ENCODE data around the gene CBARP.
A peak's percentile ranks its signal among the peaks of the same experiment; 100 is the strongest.

The CBARP gene

GRCh38 chr19:1269065-1269477 is 31.3 kb upstream of the CBARP start, which contains the start of gene CIRBP (continued):
- TF ChIP-seq ZBTB26 (tag by site-specific recombination; optimal IDR thresholded peaks at IDR 0.05) (peak; percentile 81), ZSCAN5A (tag by site-specific recombination; IDR thresholded peaks at IDR 0.05) (no peak)

- CTCF ChIA-PET: interaction anchor here (0.6 to 11.3 kb wide), 8 partner anchors 10 to 299 kb away, joined by 3 to 299 read pairs (median 4); no protein-coding TSS in a partner anchor
- Histone ChIP-seq H3K4me1 (ENCODE audit: control insufficient read depth, insufficient read depth, low read length) (peaks cover 20% of the 10 kb centered on the region), H3K4me3 (ENCODE audit: low read depth, low read length) (no peak overlapping the region), H3K9me3 (ENCODE audit: control insufficient read depth, insufficient read depth, low read depth, low read length) (no peaks in the 10 kb centered on the region), H3K36me3 (ENCODE audit: control insufficient read depth in 2 of 2, insufficient read depth in 1 of 2, low read length in 2 of 2) (peaks cover 4 to 37% of the 10 kb centered on the region in 2 experiments; a peak in 2 of 3 replicates), H3K27ac (ENCODE audit: extremely low read depth, low read depth, low read length) (no peak overlapping the region; the same call in 1 of the 2 replicates)
- POLR2A ChIA-PET: interaction anchor here (0.5 to 7.7 kb wide), 68 partner anchors 9 to 530 kb away, joined by 3 to 407 read pairs (median 5); partner anchors contain the start of genes ABCA7, ATP5F1D, CNN2 and GPX4
- peak; percentile 63 for TF ChIP-seq ZFHX2 (tag by site-specific recombination; conservative IDR thresholded peaks at IDR 0.05)
- TF ChIP-seq ZNF747 (tag by site-specific recombination; IDR thresholded peaks at IDR 0.05): 0 out of 2 replicates have a peak, but pooled peaks have one; percentile 53
- TF ChIP-seq ZNF239 (tag by site-specific recombination; IDR thresholded peaks at IDR 0.05): no peak
- 0 out of 2 replicates have a peak, but pooled peaks have one; percentile 28 for TF ChIP-seq KLF7 (tag by site-specific recombination; IDR thresholded peaks at IDR 0.05; ENCODE audit: borderline replicate concordance)
- TF ChIP-seq ZNF211 (tag by site-specific recombination; IDR thresholded peaks at IDR 0.05; ENCODE audit: low read depth): no peak
- no peak for TF ChIP-seq ZNF280C (tag by site-specific recombination; IDR thresholded peaks at IDR 0.05)
- TF ChIP-seq GLIS2 (tag by site-specific recombination; IDR thresholded peaks at IDR 0.05): no peak
- TF ChIP-seq ZNF585B (tag by site-specific recombination; IDR thresholded peaks at IDR 0.05): no peak
- TF ChIP-seq ZNF133 (tag by site-specific recombination; IDR thresholded peaks at IDR 0.05): 0 out of 2 replicates have a peak, but pooled peaks have one; percentile 23
- TF ChIP-seq ZNF121 (tag by site-specific recombination; IDR thresholded peaks at IDR 0.05): no peak
- TF ChIP-seq ZNF335 (tag by site-specific recombination; conservative IDR thresholded peaks at IDR 0.05): peak; percentile 63
- no peak for TF ChIP-seq ZNF23 (tag by site-specific recombination; IDR thresholded peaks at IDR 0.05; ENCODE audit: borderline replicate concordance)
- no peak for TF ChIP-seq ZNF704 (tag by site-specific recombination; IDR thresholded peaks at IDR 0.05)
- TF ChIP-seq ZNF391 (tag by site-specific recombination; IDR thresholded peaks at IDR 0.05; ENCODE audit: borderline replicate concordance, low read depth): no peak; the same call in 1 of the 2 replicates
- TF ChIP-seq ZNF202 (tag by site-specific recombination; IDR thresholded peaks at IDR 0.05; ENCODE audit: borderline replicate concordance): no peak
- TF ChIP-seq ZNF518A (tag by site-specific recombination; conservative IDR thresholded peaks at IDR 0.05; ENCODE audit: low read depth): no peak
- TF ChIP-seq MEIS1 (CRISPR knock-in tag; IDR thresholded peaks at IDR 0.05; ENCODE audit: borderline replicate concordance): no peak
- peak; percentile 61; the same call in 1 of the 2 replicates for TF ChIP-seq SCRT1 (tag by site-specific recombination; IDR thresholded peaks at IDR 0.05; ENCODE audit: borderline replicate concordance)
- TF ChIP-seq ZNF830 (tag by site-specific recombination; IDR thresholded peaks at IDR 0.05; ENCODE audit: low read depth): no peak
- TF ChIP-seq KLF8 (tag by site-specific recombination; IDR thresholded peaks at IDR 0.05): peak; percentile 9; the same call in 1 of the 2 replicates
- no peak for TF ChIP-seq ZNF624 (tag by site-specific recombination; IDR thresholded peaks at IDR 0.05)
These were observed 30.6 kb upstream of the CBARP start for GRCh38 chr19:1268226-1269064.

Measured in HEK293 (cell line).